Body of pancreas (tissue), 4 donors: ENCODE data around the gene LGR6. TPM values are rescaled to one million over a fixed set of nuclear protein-coding genes. Genes with fewer than 3 reads are reported as not detected.

Source experiments
- ATAC-seq: fragments of 150-250 bp; one replicate; pipeline ENCODE4 v1.9.1; 2016
- DNase-seq, 4 donors: peaks; one replicate each; pipeline ENCODE4 v3.0.0-alpha.2; 2019
- H3K27ac ChIP-seq, 4 donors: fragments of 200-600 bp; sonication (generic); 1 replicate in 3 of 4; 2 replicates in 1 of 4; pipeline versions ENCODE4 v1.5.1 to v1.6.1; 2016 to 2019; ENCODE audit warnings: mild to moderate bottlenecking in 1 of 4, mixed read lengths in 1 of 4, moderate library complexity in 1 of 4
- H3K27me3 ChIP-seq, 2 donors: fragments of 200-600 bp; sonication (generic); one replicate each; pipeline ENCODE4 v1.6.0; 2016; ENCODE audit warnings: mild to moderate bottlenecking in 1 of 2
- H3K36me3 ChIP-seq, 2 donors: fragments of 200-600 bp; sonication (generic); replicated peaks in 1 of 2; 2 replicates each; pipeline ENCODE4 v1.5.1; 2016; ENCODE audit warnings: low read depth in 2 of 2; ENCODE audit not compliant: insufficient read depth in 1 of 2
- H3K4me1 ChIP-seq: fragments of 200-600 bp; sonication (generic); one replicate; pipeline ENCODE4 v1.6.0; 2016
- H3K4me3 ChIP-seq, 2 donors: fragments of 200-600 bp; sonication (generic); 1 replicate in 1 of 2; 2 replicates in 1 of 2; pipeline ENCODE4 v1.5.1; 2016 to 2019
- H3K9me3 ChIP-seq, 3 donors: fragments of 200-600 bp; sonication (generic); 1 replicate in 2 of 3; 2 replicates in 1 of 3; pipeline ENCODE4 v1.5.1; 2016
- POLR2A ChIP-seq, 3 donors: fragments of 450-650 bp; IDR thresholded peaks; one replicate each; pipeline ENCODE4 v1.6.1; 2016; ENCODE audit warnings: antibody characterized with exemption in 3 of 3, mild to moderate bottlenecking in 2 of 3
- WGBS, 2 donors: methylation state at CpG; one replicate each; pipeline ENCODE4 v1.1.5; 2017; 5-methylcytosine and 5-hydroxymethylcytosine counted together
- intact Hi-C: fragments of 100-400 bp; cut with DNase I; formaldehyde crosslinking; loops from one replicate; pipeline ENCODE4 v1.15.1; 2023
- total RNA-seq, 2 donors: library from RNA; depleted of rRNA; stranded (reverse); fragments of >200 nt; gene quantifications; one replicate each; pipeline ENCODE4 v1.1.0, GENCODE V29; 2016
- TF ChIP-seq, protein P1 (sequence below), 7 experiments: fragments of 450-650 bp in 4 of 7; fragments of 200-600 bp in 3 of 7; sonication (generic) in 3 of 7; IDR thresholded peaks; one replicate each; pipeline ENCODE4 v1.5.1; 2016 to 2019; ENCODE audit warnings: antibody characterized with exemption in 7 of 7

Gene LGR6
- total RNA-seq, 2 donors from 2014 or later = 0.52 TPM; not detected in 1

DNA sequence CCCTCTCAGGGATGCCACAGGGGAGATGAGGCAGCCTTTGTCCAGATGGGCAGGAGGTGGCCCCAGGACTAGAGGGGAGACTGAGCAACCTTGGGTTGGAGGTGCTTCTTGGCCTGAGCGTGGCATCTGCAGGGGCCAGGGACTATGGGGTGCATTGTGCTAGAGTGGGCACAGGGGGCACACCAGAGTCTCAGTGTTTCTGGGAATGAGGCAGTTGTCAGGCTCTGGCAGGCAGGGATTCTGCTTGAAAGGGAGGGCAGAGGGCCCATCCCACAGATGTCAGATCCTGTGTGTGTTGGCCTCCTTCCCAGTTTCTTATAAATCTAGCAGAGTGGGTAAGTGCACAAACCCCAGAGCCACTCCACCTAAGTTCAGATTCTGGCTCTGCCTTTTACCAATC is 13.7 kb downstream of the LGR6 start:
- Histone ChIP-seq H3K27me3 (no peaks in the 10 kb centered on the region), H3K9me3 (no peaks in the 10 kb centered on the region), H3K36me3 (no peaks in the 10 kb centered on the region), H3K4me3 (no peak overlapping the region), H3K27ac (no peak overlapping the region), H3K4me1 (no peaks in the 10 kb centered on the region)
- DNase-seq (no peak), ATAC-seq (no peak)
- TF ChIP-seq POLR2A (IDR thresholded peaks at IDR 0.05) = no peak
- TF ChIP-seq, protein P1, sequence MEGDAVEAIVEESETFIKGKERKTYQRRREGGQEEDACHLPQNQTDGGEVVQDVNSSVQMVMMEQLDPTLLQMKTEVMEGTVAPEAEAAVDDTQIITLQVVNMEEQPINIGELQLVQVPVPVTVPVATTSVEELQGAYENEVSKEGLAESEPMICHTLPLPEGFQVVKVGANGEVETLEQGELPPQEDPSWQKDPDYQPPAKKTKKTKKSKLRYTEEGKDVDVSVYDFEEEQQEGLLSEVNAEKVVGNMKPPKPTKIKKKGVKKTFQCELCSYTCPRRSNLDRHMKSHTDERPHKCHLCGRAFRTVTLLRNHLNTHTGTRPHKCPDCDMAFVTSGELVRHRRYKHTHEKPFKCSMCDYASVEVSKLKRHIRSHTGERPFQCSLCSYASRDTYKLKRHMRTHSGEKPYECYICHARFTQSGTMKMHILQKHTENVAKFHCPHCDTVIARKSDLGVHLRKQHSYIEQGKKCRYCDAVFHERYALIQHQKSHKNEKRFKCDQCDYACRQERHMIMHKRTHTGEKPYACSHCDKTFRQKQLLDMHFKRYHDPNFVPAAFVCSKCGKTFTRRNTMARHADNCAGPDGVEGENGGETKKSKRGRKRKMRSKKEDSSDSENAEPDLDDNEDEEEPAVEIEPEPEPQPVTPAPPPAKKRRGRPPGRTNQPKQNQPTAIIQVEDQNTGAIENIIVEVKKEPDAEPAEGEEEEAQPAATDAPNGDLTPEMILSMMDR (IDR thresholded peaks at IDR 0.05) = no peak
- intact Hi-C loops = no loop called here
- 56 to 67% methylated on average over 1 of the region's 1 CpG for WGBS, 2 donors

DNA sequence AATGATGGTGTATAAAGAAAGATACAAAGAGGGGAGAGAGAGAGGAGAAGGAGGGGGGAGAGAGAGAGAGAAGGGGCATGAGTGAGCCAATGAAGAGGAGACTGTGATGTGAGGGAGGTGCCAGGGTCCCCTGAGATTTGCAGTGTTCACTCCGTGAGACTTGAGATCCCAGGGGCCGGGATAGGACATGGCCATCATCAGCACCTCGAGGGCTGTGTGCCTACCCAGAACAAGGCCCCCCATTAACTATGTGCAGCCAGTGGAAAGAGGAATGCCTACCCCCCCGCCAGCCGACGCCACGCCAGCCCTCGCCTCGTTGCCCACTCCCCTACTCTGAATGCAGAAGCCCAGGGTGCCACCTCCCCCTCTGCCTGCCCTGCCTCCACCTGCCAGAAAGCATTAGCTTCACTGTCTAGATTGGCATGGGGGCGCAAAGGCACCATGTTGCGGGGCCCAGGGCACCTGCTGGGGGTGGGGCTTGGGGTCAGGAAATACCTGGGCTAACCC is 14.8 kb downstream of the LGR6 start:
- intact Hi-C loops = no loop called here
- WGBS, 2 donors = 65 to 68% methylated on average over 9 to 11 of the region's 11 CpGs

DNA sequence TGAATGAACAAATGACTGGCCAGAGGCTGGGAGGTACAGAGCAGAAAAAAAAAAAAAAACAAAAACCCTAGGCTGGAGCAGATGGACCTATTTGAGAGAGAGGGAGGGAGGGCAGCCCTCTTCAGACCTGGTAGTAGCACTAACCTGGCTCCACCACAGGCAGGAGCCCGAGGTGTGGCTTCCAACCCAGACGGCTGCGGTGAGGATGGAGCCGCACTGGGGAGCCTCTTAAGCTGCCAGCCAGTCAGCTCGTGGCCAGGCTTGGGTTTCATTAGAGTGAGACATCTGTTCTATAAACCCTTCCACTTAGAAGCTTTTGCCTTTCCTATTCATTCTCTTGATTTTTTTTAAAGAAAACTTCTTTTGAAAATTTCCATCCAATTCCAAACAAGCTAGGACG is 16.8 kb downstream of the LGR6 start:
- Histone ChIP-seq H3K9me3 (no peaks in the 10 kb centered on the region), H3K4me3 (no peak overlapping the region), H3K27me3 (peaks cover 0 to 14% of the 10 kb centered on the region in 2 donors), H3K27ac (no peak overlapping the region), H3K4me1 (peaks cover 7% of the 10 kb centered on the region), H3K36me3 (no peaks in the 10 kb centered on the region)
- no peak for DNase-seq
- intact Hi-C loops = no loop called here
- TF ChIP-seq, protein P1 (IDR thresholded peaks at IDR 0.05) = no peak
- TF ChIP-seq POLR2A (IDR thresholded peaks at IDR 0.05) = no peak
- no peak for ATAC-seq
- WGBS, 2 donors = 24 to 29% methylated on average over 6 of the region's 6 CpGs

More for the DNA sequence above, 14.8 kb downstream of the LGR6 start:
- no peak overlapping the region for H3K4me3 ChIP-seq
- H3K27me3 ChIP-seq = no peaks in the 10 kb centered on the region
- H3K4me1 ChIP-seq = no peaks in the 10 kb centered on the region
- ATAC-seq (no peak), DNase-seq (no peak)
- H3K36me3 ChIP-seq = no peaks in the 10 kb centered on the region
- H3K27ac ChIP-seq = no peak overlapping the region
- H3K9me3 ChIP-seq = no peaks in the 10 kb centered on the region
- TF ChIP-seq, protein P1 (IDR thresholded peaks at IDR 0.05) = no peak
- no peak for TF ChIP-seq POLR2A (IDR thresholded peaks at IDR 0.05)

DNA sequence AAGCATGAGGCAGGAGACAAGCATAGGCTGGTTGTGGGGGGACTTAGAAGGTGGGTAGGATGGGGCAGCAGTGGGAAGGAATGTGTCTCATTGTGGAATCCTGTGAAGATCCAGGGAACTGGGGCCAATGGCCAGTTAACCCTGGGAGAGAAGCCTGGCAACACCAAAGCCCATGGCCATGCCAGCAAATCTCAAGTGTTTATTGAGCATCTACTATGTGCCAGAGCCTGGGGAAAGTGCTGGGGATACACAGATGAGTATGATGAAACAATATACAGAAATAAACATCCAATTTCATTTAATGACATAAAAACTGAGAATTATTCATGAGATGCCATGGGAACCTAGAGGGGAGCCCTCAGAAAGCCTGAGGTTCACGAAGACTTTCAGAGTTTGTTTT is 17.4 kb downstream of the LGR6 start:
- 92 to 100% methylated on average over 1 of the region's 1 CpG for WGBS, 2 donors
- no peaks in the 10 kb centered on the region for H3K36me3 ChIP-seq
- H3K4me3 ChIP-seq = no peak overlapping the region
- intact Hi-C loops = no loop called here
- H3K27me3 ChIP-seq = peaks cover 0 to 14% of the 10 kb centered on the region in 2 donors
- TF ChIP-seq, protein P1 (IDR thresholded peaks at IDR 0.05) = no peak
- no peak for TF ChIP-seq POLR2A (IDR thresholded peaks at IDR 0.05)
- no peak overlapping the region for H3K27ac ChIP-seq
- no peaks in the 10 kb centered on the region for H3K9me3 ChIP-seq
- no peak for ATAC-seq
- no peak for DNase-seq
- H3K4me1 ChIP-seq = peaks cover 7% of the 10 kb centered on the region

DNA sequence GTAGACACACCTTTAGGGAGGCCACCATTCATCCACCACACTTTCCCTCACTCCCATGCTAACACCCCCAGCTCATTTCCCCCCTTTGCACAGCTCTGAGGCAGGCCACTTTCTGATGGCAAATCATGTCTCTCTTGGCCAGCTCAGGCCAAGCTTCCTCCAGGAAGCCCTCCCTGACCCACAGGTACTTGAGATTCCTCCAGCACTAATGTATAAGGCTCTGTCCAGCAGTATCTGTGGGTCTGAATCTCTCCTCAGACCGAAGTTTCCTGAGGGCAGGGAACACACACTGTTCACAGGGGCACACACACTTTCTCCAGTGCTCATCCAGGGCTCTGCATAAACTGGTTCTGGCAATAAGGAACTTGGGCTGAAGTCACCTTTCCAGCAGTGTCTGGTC is 19.2 kb downstream of the LGR6 start:
- H3K4me3 ChIP-seq = no peak overlapping the region
- H3K27me3 ChIP-seq = peaks cover 0 to 14% of the 10 kb centered on the region in 2 donors
- TF ChIP-seq POLR2A (IDR thresholded peaks at IDR 0.05) = no peak
- TF ChIP-seq, protein P1 (IDR thresholded peaks at IDR 0.05) = no peak
- intact Hi-C loops = no loop called here
- no peaks in the 10 kb centered on the region for H3K9me3 ChIP-seq
- H3K27ac ChIP-seq = no peak overlapping the region
- ATAC-seq (no peak), DNase-seq (no peak)
- no peaks in the 10 kb centered on the region for H3K36me3 ChIP-seq
- H3K4me1 ChIP-seq = peaks cover 7% of the 10 kb centered on the region
- 46 to 50% methylated on average over 1 of the region's 1 CpG for WGBS, 2 donors
